ENCODE measurements around the gene GATAD2B. TPM values are rescaled to one million over a fixed set of nuclear protein-coding genes. Genes with fewer than 3 reads are reported as not detected.

GATAD2B gene
- polyA plus RNA-seq, 1 experiment: 3.6 TPM

DNA sequence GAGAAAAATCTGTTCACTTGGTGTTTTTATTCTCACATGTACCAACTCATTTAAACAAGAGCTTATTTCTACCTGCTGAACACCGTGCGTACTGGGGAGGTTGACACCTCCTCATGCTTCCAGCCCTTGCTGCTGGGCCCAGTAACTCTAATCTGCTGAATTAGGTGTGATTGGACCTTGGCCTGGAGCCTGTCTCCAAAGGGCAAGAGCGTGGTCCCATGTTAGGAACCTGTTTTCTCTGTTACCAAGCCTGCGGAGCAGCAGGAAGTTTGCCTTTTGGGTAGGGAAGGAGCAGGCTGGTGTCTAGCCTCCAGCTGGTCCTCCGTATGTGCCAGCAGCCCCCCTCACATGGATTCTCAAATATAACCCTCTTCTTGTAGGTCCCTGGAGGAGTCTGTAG lies 158.5 kb downstream of the GATAD2B start:
- TF ChIP-seq, protein P1, sequence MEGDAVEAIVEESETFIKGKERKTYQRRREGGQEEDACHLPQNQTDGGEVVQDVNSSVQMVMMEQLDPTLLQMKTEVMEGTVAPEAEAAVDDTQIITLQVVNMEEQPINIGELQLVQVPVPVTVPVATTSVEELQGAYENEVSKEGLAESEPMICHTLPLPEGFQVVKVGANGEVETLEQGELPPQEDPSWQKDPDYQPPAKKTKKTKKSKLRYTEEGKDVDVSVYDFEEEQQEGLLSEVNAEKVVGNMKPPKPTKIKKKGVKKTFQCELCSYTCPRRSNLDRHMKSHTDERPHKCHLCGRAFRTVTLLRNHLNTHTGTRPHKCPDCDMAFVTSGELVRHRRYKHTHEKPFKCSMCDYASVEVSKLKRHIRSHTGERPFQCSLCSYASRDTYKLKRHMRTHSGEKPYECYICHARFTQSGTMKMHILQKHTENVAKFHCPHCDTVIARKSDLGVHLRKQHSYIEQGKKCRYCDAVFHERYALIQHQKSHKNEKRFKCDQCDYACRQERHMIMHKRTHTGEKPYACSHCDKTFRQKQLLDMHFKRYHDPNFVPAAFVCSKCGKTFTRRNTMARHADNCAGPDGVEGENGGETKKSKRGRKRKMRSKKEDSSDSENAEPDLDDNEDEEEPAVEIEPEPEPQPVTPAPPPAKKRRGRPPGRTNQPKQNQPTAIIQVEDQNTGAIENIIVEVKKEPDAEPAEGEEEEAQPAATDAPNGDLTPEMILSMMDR (IDR thresholded peaks at IDR 0.05; ENCODE audit: insufficient read depth, low read depth, low read length): no peak
- DNase-seq (ENCODE audit: low read depth): no peak
- ChIA-PET POLR2A (no interaction called here), CTCF (interaction anchor here (0.6 to 1.6 kb wide), 2 partner anchors 15 to 253 kb away, joined by 3 to 4 read pairs; no protein-coding TSS in a partner anchor)
- H3K27me3 ChIP-seq (ENCODE audit: control insufficient read depth, insufficient read depth, low read length): no peaks in the 10 kb centered on the region
- H3K36me3 ChIP-seq (ENCODE audit: control insufficient read depth, insufficient read depth, low read length): peaks cover 36% of the 10 kb centered on the region
- no peak overlapping the region for H3K4me3 ChIP-seq (ENCODE audit: low read depth, low read length)

DNA sequence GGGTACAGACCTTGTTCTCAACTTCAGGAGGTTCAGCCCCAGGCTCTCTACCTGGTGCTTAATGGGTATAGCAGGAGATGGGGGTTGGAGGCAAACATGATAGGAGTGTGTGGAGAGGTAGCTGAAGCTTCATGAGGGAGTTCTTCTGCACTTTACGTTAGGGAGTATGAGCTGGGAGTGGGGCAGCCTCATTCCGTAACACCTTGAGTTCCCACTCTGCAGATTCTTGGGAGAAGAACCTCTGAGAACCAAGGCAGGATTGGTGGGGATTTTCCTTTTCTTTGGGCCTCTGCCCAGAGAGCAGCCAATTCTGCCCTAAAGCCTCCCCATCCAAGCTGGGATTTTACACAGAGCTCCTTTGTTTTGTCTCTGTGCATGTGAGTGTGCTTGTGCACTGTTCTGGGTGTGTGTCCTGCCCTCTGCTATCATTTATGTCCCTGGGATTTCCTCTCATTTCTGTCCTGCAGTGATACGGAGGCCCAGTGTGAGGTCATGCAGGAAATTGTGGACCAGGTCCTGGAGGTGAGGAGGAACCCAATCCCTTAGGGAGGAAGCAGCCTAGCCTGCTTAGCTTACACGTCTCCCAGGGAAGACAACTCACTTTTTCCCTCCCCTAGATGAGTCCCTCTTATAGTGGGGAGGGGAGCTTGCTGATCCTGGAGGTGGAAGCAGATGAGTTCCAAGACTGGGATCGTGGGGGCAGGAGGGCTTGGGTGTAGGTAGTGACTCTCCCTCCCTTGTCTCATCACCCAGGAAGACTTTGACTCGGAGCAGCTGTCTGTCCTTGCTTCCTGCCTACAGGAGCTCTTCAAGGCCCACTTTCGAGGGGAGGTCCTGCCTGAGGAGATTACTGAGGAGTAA lies 159.2 kb downstream of the GATAD2B start:
- no peak for DNase-seq (ENCODE audit: low read depth)
- TF ChIP-seq, protein P1 (IDR thresholded peaks at IDR 0.05; ENCODE audit: insufficient read depth, low read depth, low read length): no peak
- no peaks in the 10 kb centered on the region for H3K27me3 ChIP-seq (ENCODE audit: control insufficient read depth, insufficient read depth, low read length)
- H3K36me3 ChIP-seq (ENCODE audit: control insufficient read depth, insufficient read depth, low read length): peaks cover 35% of the 10 kb centered on the region
- no peak overlapping the region for H3K4me3 ChIP-seq (ENCODE audit: low read depth, low read length)
- POLR2A ChIA-PET: no interaction called here
- CTCF ChIA-PET: interaction anchor here (0.6 to 1.6 kb wide), 3 partner anchors 15 to 252 kb away, joined by 3 to 4 read pairs (median 3); partner anchors contain the start of gene RAB13

DNA sequence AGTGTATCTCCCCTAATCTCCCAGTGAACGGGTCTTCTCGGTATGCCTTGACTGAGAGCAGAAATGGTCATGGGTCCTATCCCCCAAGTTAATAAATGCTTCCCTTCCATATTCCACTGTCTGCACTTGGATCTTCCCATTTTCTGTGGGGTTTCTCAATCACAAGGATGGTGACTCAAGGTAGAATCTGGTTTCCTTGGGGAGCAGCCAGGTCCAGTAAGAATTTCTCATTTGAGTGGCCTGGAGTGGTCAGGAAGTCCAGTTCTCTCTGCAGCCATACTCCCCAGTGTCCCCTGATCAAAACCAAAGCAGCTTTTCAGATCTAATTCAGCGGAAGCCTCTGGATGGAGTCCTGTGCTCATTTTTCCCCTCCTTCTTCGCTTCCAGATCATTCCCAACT lies 162.3 kb downstream of the GATAD2B start:
- ChIA-PET POLR2A (no interaction called here), CTCF (interaction anchor here (0.9 to 1.3 kb wide), 2 partner anchors 84 to 249 kb away, joined by 3 read pairs; no protein-coding TSS in a partner anchor)

More for the DNA sequence above, 162.3 kb downstream of the GATAD2B start:
- TF ChIP-seq, protein P1 (IDR thresholded peaks at IDR 0.05; ENCODE audit: insufficient read depth, low read depth, low read length): no peak
- Histone ChIP-seq H3K27me3 (ENCODE audit: control insufficient read depth, insufficient read depth, low read length) (no peaks in the 10 kb centered on the region), H3K36me3 (ENCODE audit: control insufficient read depth, insufficient read depth, low read length) (peaks cover 37% of the 10 kb centered on the region), H3K4me3 (ENCODE audit: low read depth, low read length) (no peak overlapping the region)
- DNase-seq (ENCODE audit: low read depth): no peak

Small RNAs within 50 kb of the gene (small RNA-seq; reads per million reads assigned to genes)
- not detected for gene AL831737.1 (ENCODE audit: insufficient read length, low read depth, low replicate concordance)
- gene MIR6737 (ENCODE audit: insufficient read length, low read depth, low replicate concordance): not detected
- gene RF00019 (ENCODE audit: insufficient read length, low read depth, low replicate concordance): not detected

Other genes starting within 250 kb of the GATAD2B start
- gene NPR1, start 244.3 kb downstream of the GATAD2B start, polyA plus RNA-seq (2011; rRNA removed): 0.02 TPM in 1 of 2 replicates, not detected in the other
- gene INTS3, start 194.9 kb downstream of the GATAD2B start, polyA plus RNA-seq (2011; rRNA removed): 38.8 and 52.8 TPM in 2 replicates
- 18.2 and 25.4 TPM in 2 replicates for gene SLC27A3, start 147.6 kb downstream of the GATAD2B start, polyA plus RNA-seq (2011; rRNA removed)
- gene DENND4B, start 23.7 kb upstream of the GATAD2B start, polyA plus RNA-seq (2011; rRNA removed): 10.1 and 17.6 TPM in 2 replicates
- 17.7 and 25.2 TPM in 2 replicates for gene CRTC2, start 35.6 kb upstream of the GATAD2B start, polyA plus RNA-seq (2011; rRNA removed)
- 97.6 and 121 TPM in 2 replicates for gene SLC39A1, start 40.6 kb upstream of the GATAD2B start, polyA plus RNA-seq (2011; rRNA removed)
- 8.0 and 8.7 TPM in 2 replicates for gene CREB3L4, start 44.9 kb upstream of the GATAD2B start, polyA plus RNA-seq (2011; rRNA removed)
- 189 and 227 TPM in 2 replicates for gene JTB, start 54.7 kb upstream of the GATAD2B start, polyA plus RNA-seq (2011; rRNA removed)
- 69.5 and 92.8 TPM in 2 replicates for gene RAB13, start 63.4 kb upstream of the GATAD2B start, polyA plus RNA-seq (2011; rRNA removed)
- gene RPS27, start 67.8 kb upstream of the GATAD2B start, polyA plus RNA-seq (2011; rRNA removed): 8,584 and 9,070 TPM in 2 replicates
- gene NUP210L, start 232.1 kb upstream of the GATAD2B start, polyA plus RNA-seq (2011; rRNA removed): not detected in 2 replicates

Data from BJ (cell line).